Cortex of kidney (tissue), 1 donor: ENCODE results near the gene LONP1.
"Not testable (repeated sequence)": the region's sequence is repeated elsewhere in the genome, so short reads cannot be mapped to it uniquely, and the experiment has no call there.

Experiments used
- DNase-seq: peaks from one replicate; lab custom pipeline; 2025; lab: John Stamatoyannopoulos, UW

The LONP1 gene

GRCh38 chr19:5719961-5720790 lies at the start of gene LONP1, which contains the start of gene CATSPERD:
LONP1 (minus strand) TSS chr19:5720146; CDS start chr19:5720132, 14 bp downstream.
CATSPERD (plus strand) TSS chr19:5720637; CDS start chr19:5720738, 101 bp downstream.
- DNase-seq = peak; percentile 99

GRCh38 chr19:5767949-5768348 lies 48.0 kb upstream of the LONP1 start:
- DNase-seq = no peak

- DNase-seq = no peak
Measured at GRCh38 chr19:5765220-5765619, 45.3 kb upstream of the LONP1 start.

GRCh38 chr19:5762608-5763217 lies 42.8 kb upstream of the LONP1 start:
- DNase-seq = no peak

GRCh38 chr19:5753743-5754142 lies 33.8 kb upstream of the LONP1 start:
- no peak for DNase-seq

GRCh38 chr19:5751709-5752108 lies 31.8 kb upstream of the LONP1 start:
- DNase-seq = no peak

- DNase-seq = no peak
Measured at GRCh38 chr19:5749505-5749904, 29.6 kb upstream of the LONP1 start.

GRCh38 chr19:5748920-5749319 lies 29.0 kb upstream of the LONP1 start:
- DNase-seq = not testable (repeated sequence)

- not testable (repeated sequence) for DNase-seq
Measured at GRCh38 chr19:5744999-5745398, 25.1 kb upstream of the LONP1 start.

- no peak for DNase-seq
Measured at GRCh38 chr19:5743630-5744029, 23.7 kb upstream of the LONP1 start.

- no peak for DNase-seq
Measured at GRCh38 chr19:5742051-5742450, 22.1 kb upstream of the LONP1 start.

GRCh38 chr19:5738423-5738822 lies 18.5 kb upstream of the LONP1 start:
- no peak for DNase-seq

GRCh38 chr19:5733172-5733571 lies 13.2 kb upstream of the LONP1 start:
- not testable (repeated sequence) for DNase-seq

GRCh38 chr19:5727453-5728050 lies 7.6 kb upstream of the LONP1 start:
- no peak for DNase-seq

- DNase-seq = no peak
Measured at GRCh38 chr19:5719274-5719960, 529 bp downstream of the LONP1 start.

- no peak for DNase-seq
Measured at GRCh38 chr19:5718579-5719273, 1.2 kb downstream of the LONP1 start.

GRCh38 chr19:5718037-5718578 lies 1.8 kb downstream of the LONP1 start:
- DNase-seq = no peak

- no peak for DNase-seq
Measured at GRCh38 chr19:5717215-5717935, 2.6 kb downstream of the LONP1 start.

- DNase-seq = no peak
Measured at GRCh38 chr19:5714816-5715215, 5.1 kb downstream of the LONP1 start.

GRCh38 chr19:5713228-5713627 lies 6.7 kb downstream of the LONP1 start:
- no peak for DNase-seq

GRCh38 chr19:5711713-5712161 lies 8.2 kb downstream of the LONP1 start:
- DNase-seq = no peak
